ENCODE measurements around the gene PTPN13.

PTPN13 gene

GRCh38 chr4:86569103-86569870 is 24.8 kb upstream of the PTPN13 start:
- Histone ChIP-seq H3K9me3 (ENCODE audit: severe bottlenecking) (no peaks in the 10 kb centered on the region), H3K4me3 (ENCODE audit: severe bottlenecking) (no peak overlapping the region), H3K27ac (ENCODE audit: poor library complexity, severe bottlenecking) (no peak overlapping the region), H3K27me3 (ENCODE audit: insufficient read depth, poor library complexity, severe bottlenecking) (no peaks in the 10 kb centered on the region), H3K4me1 (ENCODE audit: insufficient read depth, poor library complexity, severe bottlenecking) (no peaks in the 10 kb centered on the region), H3K36me3 (ENCODE audit: low read depth) (no peaks in the 10 kb centered on the region)
- no peak for TF ChIP-seq CTCF (IDR thresholded peaks at IDR 0.05; ENCODE audit: poor library complexity, severe bottlenecking)
- no peak for ATAC-seq (ENCODE audit: low read depth)
- no peak for DNase-seq (ENCODE audit: low spot score)

DNA sequence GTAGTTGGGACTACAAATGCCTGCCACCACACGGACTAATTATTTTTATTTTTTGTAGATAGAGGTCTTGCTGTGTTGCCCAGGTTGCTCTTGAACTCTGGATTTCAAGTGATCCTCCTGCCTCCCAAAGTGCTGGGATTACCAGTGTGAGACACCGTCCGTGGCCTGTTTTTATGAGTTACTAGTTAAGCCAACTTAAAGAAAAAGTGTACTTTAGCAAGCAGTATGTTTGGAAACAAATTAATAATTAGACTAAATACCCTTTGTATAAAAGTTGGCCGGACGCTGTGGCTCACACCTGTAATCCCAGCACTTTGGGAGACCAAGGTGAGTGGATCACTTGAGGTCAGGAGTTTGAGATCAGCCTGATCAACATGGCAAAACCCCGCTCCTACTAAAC is 14.2 kb upstream of the PTPN13 start:
- no peak overlapping the region for H3K27ac ChIP-seq (ENCODE audit: poor library complexity, severe bottlenecking)
- no peak for DNase-seq (ENCODE audit: low spot score)
- TF ChIP-seq CTCF (IDR thresholded peaks at IDR 0.05; ENCODE audit: poor library complexity, severe bottlenecking): no peak

DNA sequence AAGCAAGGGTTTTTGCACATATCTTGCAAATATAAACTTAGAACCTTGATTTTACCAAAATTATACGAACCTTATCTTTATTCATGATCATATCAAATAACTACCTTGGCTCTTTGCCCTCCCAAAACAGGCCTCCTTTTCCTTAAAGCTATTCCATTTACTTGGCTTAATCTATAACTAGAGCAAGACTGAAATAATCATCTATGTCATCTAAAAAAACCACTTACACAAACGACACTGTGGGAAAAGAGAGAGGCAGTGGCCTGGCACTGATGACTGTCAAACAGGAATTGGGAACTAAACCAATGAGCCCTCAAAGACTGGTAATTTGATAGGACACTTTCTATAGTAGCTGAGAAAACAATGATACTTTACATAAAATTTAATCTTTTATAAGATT is 11.7 kb upstream of the PTPN13 start:
- Histone ChIP-seq H3K4me3 (ENCODE audit: severe bottlenecking) (peak overlapping the region; percentile 18), H3K9me3 (ENCODE audit: severe bottlenecking) (no peaks in the 10 kb centered on the region), H3K36me3 (ENCODE audit: low read depth) (no peaks in the 10 kb centered on the region), H3K27ac (ENCODE audit: poor library complexity, severe bottlenecking) (no peak overlapping the region), H3K27me3 (ENCODE audit: insufficient read depth, poor library complexity, severe bottlenecking) (no peaks in the 10 kb centered on the region), H3K4me1 (ENCODE audit: insufficient read depth, poor library complexity, severe bottlenecking) (peaks cover 42% of the 10 kb centered on the region)
- ATAC-seq (ENCODE audit: low read depth) (0 out of 3 replicates have a peak, but pooled peaks have one; percentile 24), DNase-seq (ENCODE audit: low spot score) (no peak)
- TF ChIP-seq CTCF (IDR thresholded peaks at IDR 0.05; ENCODE audit: poor library complexity, severe bottlenecking): no peak

More for the DNA sequence above, 14.2 kb upstream of the PTPN13 start:
- no peak for ATAC-seq (ENCODE audit: low read depth)
- no peaks in the 10 kb centered on the region for H3K27me3 ChIP-seq (ENCODE audit: insufficient read depth, poor library complexity, severe bottlenecking)
- peaks cover 19% of the 10 kb centered on the region for H3K4me1 ChIP-seq (ENCODE audit: insufficient read depth, poor library complexity, severe bottlenecking)
- no peaks in the 10 kb centered on the region for H3K36me3 ChIP-seq (ENCODE audit: low read depth)
- H3K4me3 ChIP-seq (ENCODE audit: severe bottlenecking): no peak overlapping the region
- no peaks in the 10 kb centered on the region for H3K9me3 ChIP-seq (ENCODE audit: severe bottlenecking)

GRCh38 chr4:86586160-86586572 is 7.9 kb upstream of the PTPN13 start:
- ATAC-seq (ENCODE audit: low read depth) (peak; percentile 93), DNase-seq (ENCODE audit: low spot score) (peak; percentile 64)
- H3K27ac ChIP-seq (ENCODE audit: poor library complexity, severe bottlenecking): peak overlapping the region; percentile 72
- TF ChIP-seq CTCF (IDR thresholded peaks at IDR 0.05; ENCODE audit: poor library complexity, severe bottlenecking): no peak
- no peak overlapping the region for H3K4me3 ChIP-seq (ENCODE audit: severe bottlenecking)
- H3K27me3 ChIP-seq (ENCODE audit: insufficient read depth, poor library complexity, severe bottlenecking): no peaks in the 10 kb centered on the region
- H3K36me3 ChIP-seq (ENCODE audit: low read depth): no peaks in the 10 kb centered on the region
- peaks cover 43% of the 10 kb centered on the region for H3K4me1 ChIP-seq (ENCODE audit: insufficient read depth, poor library complexity, severe bottlenecking)
- H3K9me3 ChIP-seq (ENCODE audit: severe bottlenecking): no peaks in the 10 kb centered on the region

Measured in RWPE2 (cell line).